Activated naive CD4-positive, alpha-beta T cell treated with anti-CD3 and anti-CD28 coated beads, Interleukin-2, amount 50 U/mL, for 72 hours (primary cell): ENCODE measurements around the gene TRAF3. TPM values are rescaled to one million over a fixed set of nuclear protein-coding genes. Genes with fewer than 3 reads are reported as not detected.
A peak's percentile ranks its signal among the peaks of the same experiment; 100 is the strongest.

Experiments
- ATAC-seq, 2 donors: fragments of 150-1000 bp; cut with Tn5 transposase; 2 replicates each; pipeline ENCODE4 v1.10.0; 2021; ENCODE audit warnings: mild to moderate bottlenecking in 2 of 2, moderate library complexity in 2 of 2
- DNase-seq, 2 donors: peaks; one replicate each; pipeline ENCODE4 v3.0.0; 2021 to 2022; ENCODE audit warnings: low spot score in 2 of 2
- H3K27ac Mint-ChIP-seq, 2 donors: one replicate each; pipeline ENCODE4 v1.8.0; 2022; ENCODE audit warnings: mild to moderate bottlenecking in 2 of 2, mixed read lengths in 2 of 2
- H3K36me3 Mint-ChIP-seq, 2 donors: one replicate each; pipeline ENCODE4 v1.8.0; 2022; ENCODE audit warnings: mixed read lengths in 2 of 2
- H3K9me3 Mint-ChIP-seq, 2 donors: one replicate each; pipeline ENCODE4 v1.8.0; 2022; ENCODE audit warnings: mixed read lengths in 2 of 2
- total RNA-seq, 2 donors: library from RNA; stranded (reverse); gene quantifications; one replicate each; pipeline ENCODE4 v1.2.3, GENCODE V29; 2022

The TRAF3 gene
- total RNA-seq, 2 donors from 2014 or later: 54.9 to 97.0 TPM

GRCh38 chr14:102907980-102908730 is 130.9 kb downstream of the TRAF3 start:
- Mint-ChIP-seq H3K36me3 (peaks cover under 1 to 8% of the 10 kb centered on the region in 2 donors), H3K9me3 (no peaks in the 10 kb centered on the region), H3K27ac (peak overlapping the region in 1 of 2 donors; percentile 62)
- ATAC-seq: no peak
- no peak for DNase-seq

GRCh38 chr14:102908766-102909455 is 131.7 kb downstream of the TRAF3 start:
- peak overlapping the region; percentile 62 to 92 for H3K27ac Mint-ChIP-seq
- DNase-seq (no peak), ATAC-seq (peak in 1 of 2 donors; percentile 2)
- peaks cover 0 to under 1% of the 10 kb centered on the region in 2 donors for H3K36me3 Mint-ChIP-seq
- no peaks in the 10 kb centered on the region for H3K9me3 Mint-ChIP-seq

DNA sequence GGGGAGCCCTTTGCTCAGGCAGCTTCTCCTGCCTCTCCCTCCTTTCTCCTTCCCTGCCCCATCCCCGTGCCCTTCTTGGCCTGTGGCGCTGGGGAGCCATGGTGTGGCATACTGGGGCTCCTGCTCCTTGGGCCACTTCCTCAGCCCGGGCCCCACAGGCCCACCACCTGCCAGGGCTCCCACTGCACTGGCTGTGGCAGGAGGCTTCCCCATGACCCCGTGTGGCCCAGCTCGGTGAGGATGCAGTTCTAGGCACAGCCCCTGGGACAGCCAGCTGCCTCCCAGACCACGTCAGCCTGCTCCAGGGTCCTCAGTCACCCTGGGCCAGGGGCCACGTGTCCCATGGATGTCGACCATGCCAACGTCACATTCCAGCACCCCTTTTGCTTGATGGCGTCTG is 132.2 kb downstream of the TRAF3 start:
- DNase-seq: no peak
- peak overlapping the region; percentile 62 to 68 for H3K27ac Mint-ChIP-seq
- H3K9me3 Mint-ChIP-seq: no peaks in the 10 kb centered on the region
- H3K36me3 Mint-ChIP-seq: no peaks in the 10 kb centered on the region
- ATAC-seq: peak in 1 of 2 donors; percentile 16

GRCh38 chr14:102909911-102910310 is 132.7 kb downstream of the TRAF3 start:
- H3K27ac Mint-ChIP-seq: peak overlapping the region; percentile 62 to 81
- DNase-seq (no peak), ATAC-seq (no peak)
- H3K36me3 Mint-ChIP-seq: no peaks in the 10 kb centered on the region
- no peaks in the 10 kb centered on the region for H3K9me3 Mint-ChIP-seq

GRCh38 chr14:102910442-102910841 is 133.2 kb downstream of the TRAF3 start:
- H3K27ac Mint-ChIP-seq: peak overlapping the region; percentile 62 to 81
- H3K9me3 Mint-ChIP-seq: no peaks in the 10 kb centered on the region
- DNase-seq (no peak), ATAC-seq (no peak)
- no peaks in the 10 kb centered on the region for H3K36me3 Mint-ChIP-seq

- no peak for ATAC-seq
- peak overlapping the region in 1 of 2 donors; percentile 62 for H3K27ac Mint-ChIP-seq
- no peak for DNase-seq
- H3K9me3 Mint-ChIP-seq: no peaks in the 10 kb centered on the region
- H3K36me3 Mint-ChIP-seq: no peaks in the 10 kb centered on the region
These were observed 134.3 kb downstream of the TRAF3 start for GRCh38 chr14:102911541-102911951.

GRCh38 chr14:102911991-102912761 is 134.9 kb downstream of the TRAF3 start:
- no peaks in the 10 kb centered on the region for H3K9me3 Mint-ChIP-seq
- DNase-seq: no peak
- no peak for ATAC-seq
- peak overlapping the region in 1 of 2 donors; percentile 62 for H3K27ac Mint-ChIP-seq
- H3K36me3 Mint-ChIP-seq: no peaks in the 10 kb centered on the region

DNA sequence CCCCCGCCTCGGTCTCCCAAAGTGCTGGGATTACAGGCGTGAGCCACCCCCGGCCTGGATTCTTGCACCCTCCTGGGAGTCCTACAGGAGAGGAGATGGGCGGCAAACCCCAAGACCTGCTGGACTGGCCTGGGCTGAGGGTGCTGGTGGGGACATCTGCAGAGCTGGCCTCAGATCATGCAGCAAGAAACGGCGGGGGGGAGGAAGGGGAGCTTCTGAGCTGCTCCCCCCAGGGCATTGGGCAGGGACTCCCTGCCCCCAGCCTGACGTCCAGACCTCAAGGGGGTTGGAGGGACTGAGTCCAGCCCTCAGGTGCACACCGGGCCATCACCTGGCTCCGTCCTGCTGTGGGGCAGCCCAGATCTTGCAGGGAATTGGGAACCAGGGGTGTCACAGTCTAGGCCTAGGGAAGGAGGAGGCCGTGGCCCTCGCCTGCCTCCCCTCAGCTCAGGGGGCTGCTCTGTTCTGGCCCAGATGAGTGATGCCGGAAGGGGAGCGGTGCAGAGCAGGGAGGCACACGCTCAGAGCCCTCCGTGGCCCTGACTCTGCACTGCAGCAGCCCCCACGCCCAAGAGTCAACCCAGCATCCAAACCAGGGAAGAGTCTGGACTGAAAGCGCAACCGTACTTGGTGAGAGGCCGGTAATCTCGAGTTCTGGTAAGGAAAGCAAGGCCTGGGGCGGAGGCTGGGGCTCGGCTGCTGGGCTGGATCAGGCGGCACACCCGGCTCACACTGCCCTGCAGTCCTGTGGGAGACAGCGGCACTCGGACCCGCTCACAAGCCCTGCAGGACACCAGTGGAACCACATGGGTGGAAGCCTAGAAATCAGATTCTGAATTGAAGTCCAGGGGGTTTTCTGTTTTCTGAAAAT is 136.3 kb downstream of the TRAF3 start:
- H3K9me3 Mint-ChIP-seq: no peaks in the 10 kb centered on the region
- no peak for ATAC-seq
- H3K36me3 Mint-ChIP-seq: no peaks in the 10 kb centered on the region
- H3K27ac Mint-ChIP-seq: peak overlapping the region in 1 of 2 donors; percentile 62
- no peak for DNase-seq

GRCh38 chr14:102914474-102915291 is 137.4 kb downstream of the TRAF3 start:
- H3K9me3 Mint-ChIP-seq: no peaks in the 10 kb centered on the region
- ATAC-seq (peak in 1 of 2 donors; percentile 6), DNase-seq (no peak)
- no peaks in the 10 kb centered on the region for H3K36me3 Mint-ChIP-seq
- H3K27ac Mint-ChIP-seq: no peak overlapping the region

DNA sequence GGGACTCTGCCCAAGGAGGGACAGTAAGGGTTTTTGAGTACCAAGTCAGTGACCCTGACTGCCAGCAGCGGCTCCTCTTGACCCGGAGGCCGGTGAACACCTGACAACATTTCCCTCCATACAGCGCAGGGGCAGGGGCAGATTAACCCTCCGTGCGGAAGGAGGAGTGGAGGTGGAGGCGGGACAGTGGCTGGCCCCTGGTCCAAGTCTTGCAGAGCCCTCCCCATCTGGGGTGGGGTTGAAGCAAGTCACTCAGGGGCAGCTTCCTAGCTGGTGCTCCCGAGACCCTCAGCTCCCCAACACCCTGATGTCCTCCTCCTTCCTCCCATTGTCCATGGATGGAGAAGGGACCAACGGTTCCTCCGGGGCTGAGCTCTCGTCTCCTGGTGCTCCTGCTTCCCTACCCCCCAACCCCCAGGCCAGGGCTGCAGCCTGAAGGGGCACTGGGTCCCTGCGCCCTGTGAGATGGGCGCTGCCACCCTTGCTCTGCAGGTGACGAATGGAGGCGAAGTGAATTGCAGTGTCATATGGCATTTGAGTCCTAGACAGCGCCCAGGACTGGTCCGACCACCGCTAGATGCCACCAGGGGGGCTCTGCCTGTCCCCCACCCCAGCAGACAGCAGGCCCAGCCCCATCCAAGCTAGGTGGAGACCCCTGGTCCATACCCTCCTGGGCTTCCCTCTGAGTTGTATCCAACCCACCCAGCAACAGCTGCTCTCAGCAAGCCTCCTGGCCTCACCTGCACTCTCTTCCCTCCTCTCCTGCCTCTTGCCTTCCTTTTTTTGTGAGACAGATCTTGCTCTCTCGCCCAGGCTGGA is 138.3 kb downstream of the TRAF3 start:
- Mint-ChIP-seq H3K9me3 (no peaks in the 10 kb centered on the region), H3K36me3 (no peaks in the 10 kb centered on the region), H3K27ac (peak overlapping the region; percentile 67 to 79)
- no peak for ATAC-seq
- DNase-seq: no peak

- peak overlapping the region; percentile 26 to 79 for H3K27ac Mint-ChIP-seq
- no peaks in the 10 kb centered on the region for H3K36me3 Mint-ChIP-seq
- H3K9me3 Mint-ChIP-seq: no peaks in the 10 kb centered on the region
- ATAC-seq: no peak
- no peak for DNase-seq
These were observed 139.3 kb downstream of the TRAF3 start for GRCh38 chr14:102916347-102917055.

DNA sequence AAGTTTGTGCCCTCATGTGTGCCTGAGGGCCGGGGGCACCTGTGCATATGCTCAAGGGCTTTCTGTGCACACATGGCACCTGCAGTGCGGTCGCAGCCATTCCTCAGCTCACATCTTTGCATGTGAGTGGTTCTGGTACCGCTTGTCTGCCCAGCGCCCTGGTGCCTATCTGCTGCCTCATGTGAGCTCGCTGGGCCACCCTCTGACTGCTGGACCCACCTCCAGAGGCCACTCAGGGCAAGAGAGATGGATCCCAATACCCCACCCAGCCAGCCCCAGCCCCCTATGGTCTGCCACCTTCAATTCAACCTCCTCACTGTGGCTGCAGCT is 139.8 kb downstream of the TRAF3 start:
- Mint-ChIP-seq H3K27ac (peak overlapping the region in 1 of 2 donors; percentile 39), H3K36me3 (no peaks in the 10 kb centered on the region), H3K9me3 (no peaks in the 10 kb centered on the region)
- peak in 1 of 2 donors; percentile 8 for ATAC-seq
- DNase-seq: no peak

DNA sequence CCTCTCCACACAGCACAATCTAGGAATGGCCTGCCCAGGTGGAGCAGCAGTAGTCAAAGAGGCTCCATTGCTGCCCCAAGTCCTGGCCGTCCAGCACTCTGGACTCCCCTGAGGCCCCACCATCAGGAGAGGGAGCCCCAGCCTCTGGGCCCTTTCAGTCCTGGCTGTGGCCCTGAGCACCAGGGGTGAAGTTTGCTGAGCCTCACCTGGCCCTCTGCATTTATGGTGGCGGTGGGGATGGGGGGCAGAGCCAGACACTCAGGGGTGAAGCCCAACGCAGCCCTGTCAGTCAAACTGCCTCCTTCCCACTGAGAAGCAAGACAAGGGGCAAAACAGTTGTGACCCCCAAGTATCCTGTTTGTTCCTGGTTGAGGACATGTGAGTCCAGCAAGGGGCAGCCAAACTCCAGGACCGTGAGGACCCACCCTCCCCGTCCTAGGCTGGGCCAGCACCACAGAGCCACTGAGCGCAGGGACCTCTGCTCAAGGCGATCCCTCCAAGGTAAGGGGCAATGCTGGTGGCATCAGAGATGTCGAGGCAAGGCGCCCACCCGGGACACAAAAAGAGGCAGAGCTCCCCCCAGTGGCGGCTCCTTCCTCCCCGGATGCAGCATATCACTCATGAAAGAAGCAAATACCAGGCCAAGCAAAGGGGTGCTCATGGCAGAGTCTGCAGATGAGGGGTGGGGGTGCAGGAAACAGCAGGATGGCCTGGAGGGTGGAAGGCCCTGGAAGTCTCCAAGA is 140.4 kb downstream of the TRAF3 start:
- Mint-ChIP-seq H3K36me3 (no peaks in the 10 kb centered on the region), H3K27ac (peak overlapping the region in 1 of 2 donors; percentile 39), H3K9me3 (no peaks in the 10 kb centered on the region)
- DNase-seq (peak in 1 of 2 donors; percentile 67), ATAC-seq (peak; percentile 34 to 39)

GRCh38 chr14:102918438-102918837 is 141.2 kb downstream of the TRAF3 start:
- Mint-ChIP-seq H3K9me3 (no peaks in the 10 kb centered on the region), H3K27ac (no peak overlapping the region), H3K36me3 (no peaks in the 10 kb centered on the region)
- ATAC-seq (no peak), DNase-seq (no peak)
